Mesendoderm (in vitro differentiated cells): ENCODE measurements around the gene RPL7L1. TPM values are rescaled to one million over a fixed set of nuclear protein-coding genes. Genes with fewer than 3 reads are reported as not detected.

Source experiments
- DNase-seq: peaks from one replicate; pipeline ENCODE4 v3.0.0; 2013
- H2AK5ac ChIP-seq: 2 replicates; pipeline ENCODE4 v1.6.1; 2013; ENCODE audit warnings: low read length, inconsistent platforms
- H2BK120ac ChIP-seq: 2 replicates; pipeline ENCODE4 v1.6.1; 2013; ENCODE audit warnings: low read depth, mild to moderate bottlenecking, low read length, moderate library complexity, mixed read lengths
- H2BK15ac ChIP-seq: replicated peaks from 2 replicates; pipeline ENCODE4 v1.6.1; 2013; ENCODE audit warnings: low read depth, mild to moderate bottlenecking, moderate library complexity
- H2BK5ac ChIP-seq: 2 replicates; pipeline ENCODE4 v1.6.1; 2013; ENCODE audit warnings: low read length, inconsistent platforms
- H3K18ac ChIP-seq: 2 replicates; pipeline ENCODE4 v1.6.1; 2013; ENCODE audit warnings: mild to moderate bottlenecking, low read length, mixed read lengths
- H3K23ac ChIP-seq: one replicate; pipeline ENCODE4 v1.6.1; 2013; ENCODE audit warnings: low read length
- H3K27ac ChIP-seq: 2 replicates; pipeline ENCODE4 v1.5.1; 2013; ENCODE audit warnings: low read depth, mild to moderate bottlenecking, inconsistent platforms, low read length, moderate library complexity
- H3K27me3 ChIP-seq: 2 replicates; pipeline ENCODE4 v1.6.1; 2013; ENCODE audit warnings: low read length, control low read depth, mild to moderate bottlenecking, inconsistent platforms; ENCODE audit not compliant: insufficient read depth, poor library complexity
- H3K36me3 ChIP-seq: 2 replicates; pipeline ENCODE4 v1.6.1; 2013; ENCODE audit warnings: low read length, inconsistent platforms; ENCODE audit not compliant: control insufficient read depth, insufficient read depth
- H3K4ac ChIP-seq: one replicate; pipeline ENCODE4 v1.6.1; 2013; ENCODE audit warnings: low read depth, mild to moderate bottlenecking, low read length, moderate library complexity
- H3K4me1 ChIP-seq: 2 replicates; pipeline ENCODE4 v1.6.1; 2013; ENCODE audit warnings: low read depth, low read length, inconsistent platforms; ENCODE audit not compliant: control insufficient read depth
- H3K4me2 ChIP-seq: 2 replicates; pipeline ENCODE4 v1.6.1; 2013; ENCODE audit warnings: low read length
- H3K4me3 ChIP-seq: 2 replicates; pipeline ENCODE4 v1.5.1; 2013; ENCODE audit warnings: mild to moderate bottlenecking, low read length
- H3K56ac ChIP-seq: one replicate; pipeline ENCODE4 v1.6.1; 2013; ENCODE audit warnings: low read length
- H3K79me1 ChIP-seq: 2 replicates; pipeline ENCODE4 v1.6.1; 2013; ENCODE audit warnings: low read length, inconsistent platforms
- H3K79me2 ChIP-seq: 2 replicates; pipeline ENCODE4 v1.6.1; 2013; ENCODE audit warnings: mild to moderate bottlenecking, low read length; ENCODE audit not compliant: control insufficient read depth, insufficient read depth
- H3K9ac ChIP-seq: 2 replicates; pipeline ENCODE4 v1.6.1; 2013; ENCODE audit warnings: low read length, inconsistent platforms
- H4K5ac ChIP-seq: one replicate; pipeline ENCODE4 v1.6.1; 2013; ENCODE audit warnings: low read length
- H4K8ac ChIP-seq: one replicate; pipeline ENCODE4 v1.6.1; 2013; ENCODE audit warnings: low read depth, mild to moderate bottlenecking, control low read depth, low read length, moderate library complexity
- WGBS: extraction: QIAGEN DNeasy Blood & Tissue Kit; methylation state at CpG from one replicate; pipeline ENCODE4 v1.1.7; 2013; ENCODE audit warnings: low lambda C conversion rate, missing lambda C conversion rate; ENCODE audit not compliant: insufficient coverage; ENCODE audit errors: extremely low coverage; 5-methylcytosine and 5-hydroxymethylcytosine counted together
- polyA plus RNA-seq, 2 experiments: library from polyadenylated mRNA; stranded (reverse); fragments of 200-250 nt; gene quantifications; one replicate each; pipeline ENCODE4 v1.2.3, GENCODE V29; 2013

The RPL7L1 gene
- 117 TPM for polyA plus RNA-seq (2013, experiment 1 of 2)
- polyA plus RNA-seq (2013, experiment 2 of 2), result 115 TPM

- H3K4me2 ChIP-seq, result peak within 1 kb of the TSS; percentile 64
- no peaks in the 10 kb centered on the region for H3K4me1 ChIP-seq
- peaks cover 4% of the 10 kb centered on the region for H3K79me1 ChIP-seq
- DNase-seq, result peak; percentile 94
- peak within 1 kb of the TSS; percentile 95 for H3K9ac ChIP-seq
- no peak within 1 kb of the TSS for H2AK5ac ChIP-seq
- no CpG with 5 or more reads among the region's 41 CpGs for WGBS
- no peaks in the 10 kb centered on the region for H3K27me3 ChIP-seq
- no peak within 1 kb of the TSS for H3K23ac ChIP-seq
- peaks cover 11% of the 10 kb centered on the region for H3K36me3 ChIP-seq
- peak within 1 kb of the TSS; percentile 74 for H3K4ac ChIP-seq
- H3K79me2 ChIP-seq, result peaks cover 20% of the 10 kb centered on the region
- H4K8ac ChIP-seq, result peak within 1 kb of the TSS; percentile 98
- peak within 1 kb of the TSS; percentile 84 for H4K5ac ChIP-seq
- peak within 1 kb of the TSS; percentile 96 for H3K56ac ChIP-seq
- H3K27ac ChIP-seq, result peak within 1 kb of the TSS; percentile 30
- peak within 1 kb of the TSS; percentile 96 for H3K4me3 ChIP-seq
- no peak within 1 kb of the TSS for H2BK15ac ChIP-seq
- H2BK120ac ChIP-seq, result no peak within 1 kb of the TSS
- H2BK5ac ChIP-seq, result peak within 1 kb of the TSS; percentile 74
- peak within 1 kb of the TSS; percentile 88 for H3K18ac ChIP-seq
Observed at GRCh38 chr6:42879372-42880239, at the start of gene RPL7L1. TSS of gene RPL7L1 (plus strand) at chr6:42879616. CDS start at chr6:42879911, 295 bp downstream.

GRCh38 chr6:42831237-42831636 lies 48.2 kb upstream of the RPL7L1 start:
- WGBS, result no CpG with 5 or more reads among the region's 3 CpGs
- H3K56ac ChIP-seq, result no peak overlapping the region
- no peaks in the 10 kb centered on the region for H3K27me3 ChIP-seq
- no peak overlapping the region for H2AK5ac ChIP-seq
- H3K4me2 ChIP-seq, result no peak overlapping the region
- H3K27ac ChIP-seq, result no peak overlapping the region
- H3K4me3 ChIP-seq, result no peak overlapping the region
- DNase-seq, result no peak
- H3K4me1 ChIP-seq, result no peaks in the 10 kb centered on the region
- no peak overlapping the region for H3K4ac ChIP-seq
- H3K79me1 ChIP-seq, result no peaks in the 10 kb centered on the region
- H3K79me2 ChIP-seq, result no peaks in the 10 kb centered on the region
- H3K23ac ChIP-seq, result no peak overlapping the region
- H2BK15ac ChIP-seq, result no peak overlapping the region
- H2BK120ac ChIP-seq, result no peak overlapping the region
- H3K9ac ChIP-seq, result no peak overlapping the region
- no peak overlapping the region for H4K8ac ChIP-seq
- no peak overlapping the region for H4K5ac ChIP-seq
- no peak overlapping the region for H3K18ac ChIP-seq
- H2BK5ac ChIP-seq, result no peak overlapping the region
- H3K36me3 ChIP-seq, result peaks cover 6% of the 10 kb centered on the region

- Histone ChIP-seq H3K79me2 (no peaks in the 10 kb centered on the region), H3K18ac (no peak overlapping the region), H2BK120ac (no peak overlapping the region), H3K4me1 (no peaks in the 10 kb centered on the region), H2BK5ac (no peak overlapping the region), H3K4ac (no peak overlapping the region), H3K56ac (no peak overlapping the region), H3K36me3 (peaks cover 4% of the 10 kb centered on the region), H3K4me2 (no peak overlapping the region), H3K4me3 (no peak overlapping the region), H3K27me3 (no peaks in the 10 kb centered on the region), H2AK5ac (no peak overlapping the region), H3K79me1 (no peaks in the 10 kb centered on the region), H3K9ac (no peak overlapping the region), H3K27ac (no peak overlapping the region), H3K23ac (no peak overlapping the region), H2BK15ac (no peak overlapping the region), H4K8ac (no peak overlapping the region), H4K5ac (no peak overlapping the region)
- WGBS, result no CpG with 5 or more reads among the region's 5 CpGs
- no peak for DNase-seq
Observed at GRCh38 chr6:42834056-42834455, 45.4 kb upstream of the RPL7L1 start.

- WGBS, result no CpG with 5 or more reads among the region's 6 CpGs
- DNase-seq, result no peak
- H3K79me1 ChIP-seq, result no peaks in the 10 kb centered on the region
- H3K79me2 ChIP-seq, result no peaks in the 10 kb centered on the region
- no peak overlapping the region for H2BK120ac ChIP-seq
- no peak overlapping the region for H3K56ac ChIP-seq
- no peak overlapping the region for H3K4ac ChIP-seq
- H3K36me3 ChIP-seq, result no peaks in the 10 kb centered on the region
- no peak overlapping the region for H2BK5ac ChIP-seq
- H3K4me3 ChIP-seq, result no peak overlapping the region
- no peak overlapping the region for H3K9ac ChIP-seq
- H4K8ac ChIP-seq, result no peak overlapping the region
- H2BK15ac ChIP-seq, result no peak overlapping the region
- no peak overlapping the region for H4K5ac ChIP-seq
- no peak overlapping the region for H3K27ac ChIP-seq
- H3K23ac ChIP-seq, result no peak overlapping the region
- no peak overlapping the region for H2AK5ac ChIP-seq
- no peaks in the 10 kb centered on the region for H3K4me1 ChIP-seq
- H3K4me2 ChIP-seq, result no peak overlapping the region
- no peaks in the 10 kb centered on the region for H3K27me3 ChIP-seq
- no peak overlapping the region for H3K18ac ChIP-seq
Observed at GRCh38 chr6:42841844-42842584, 37.4 kb upstream of the RPL7L1 start.

GRCh38 chr6:42845327-42845694 lies 34.1 kb upstream of the RPL7L1 start:
- Histone ChIP-seq H4K5ac (no peak overlapping the region), H3K4me3 (no peak overlapping the region), H2BK120ac (no peak overlapping the region), H3K9ac (no peak overlapping the region), H3K79me1 (no peaks in the 10 kb centered on the region), H3K4me1 (no peaks in the 10 kb centered on the region), H3K27me3 (no peaks in the 10 kb centered on the region), H2AK5ac (no peak overlapping the region), H3K36me3 (no peaks in the 10 kb centered on the region), H2BK5ac (no peak overlapping the region), H4K8ac (no peak overlapping the region), H3K4me2 (no peak overlapping the region), H3K56ac (no peak overlapping the region), H3K79me2 (no peaks in the 10 kb centered on the region), H3K23ac (no peak overlapping the region), H3K18ac (no peak overlapping the region), H3K27ac (no peak overlapping the region), H2BK15ac (no peak overlapping the region), H3K4ac (no peak overlapping the region)
- no peak for DNase-seq
- WGBS, result no CpG with 5 or more reads among the region's 6 CpGs
